Esophagus muscularis mucosa (tissue), 4 donors: ENCODE measurements around the gene ROMO1.
"Not testable (repeated sequence)": the region's sequence is repeated elsewhere in the genome, so short reads cannot be mapped to it uniquely, and the experiment has no call there.

Experiments used
- EP300 ChIP-seq: sonication (generic); formaldehyde crosslinking; IDR thresholded peaks from one replicate; pipeline ENCODE4 v1.6.1; 2017; ENCODE audit warnings: antibody characterized with exemption
- POLR2A ChIP-seq: fragments of 450-650 bp; IDR thresholded peaks from one replicate; pipeline ENCODE4 v1.6.1; 2017; ENCODE audit warnings: antibody characterized with exemption, moderate library complexity, mild to moderate bottlenecking, low read depth
- POLR2AphosphoS5 ChIP-seq, 2 donors: sonication (generic); formaldehyde crosslinking; IDR thresholded peaks; one replicate each; pipeline ENCODE4 v1.6.1; 2017; ENCODE audit warnings: antibody characterized with exemption in 2 of 2
- TF ChIP-seq, protein P1 (sequence below), 3 experiments: fragments of 200-600 bp in 2 of 3; fragments of 450-650 bp in 1 of 3; sonication (generic) in 2 of 3; IDR thresholded peaks; one replicate each; pipeline ENCODE4 v1.5.1; 2017 to 2019; ENCODE audit warnings: antibody characterized with exemption in 3 of 3, mild to moderate bottlenecking in 2 of 3, moderate library complexity in 1 of 3

DNA sequence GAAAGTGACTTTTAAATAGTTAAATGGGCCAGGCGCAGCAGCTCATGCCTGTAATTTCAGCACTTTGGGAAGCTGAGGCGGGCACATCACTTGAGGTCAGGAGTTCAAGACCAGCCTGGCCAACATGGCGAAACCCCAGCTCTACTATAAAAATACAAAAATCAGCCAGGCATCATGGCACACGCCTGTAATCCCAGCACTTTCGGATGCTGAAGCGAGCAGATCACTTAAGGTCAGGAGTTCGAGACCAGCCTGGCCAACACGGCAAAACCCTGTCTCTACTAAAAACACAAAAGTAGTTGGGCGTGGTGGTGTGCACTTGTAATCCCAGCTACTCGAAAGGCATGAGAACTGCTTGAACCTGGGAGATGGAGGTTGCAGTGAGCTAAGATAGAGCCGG lies 6.7 kb downstream of the ROMO1 start:
- TF ChIP-seq, protein P1, sequence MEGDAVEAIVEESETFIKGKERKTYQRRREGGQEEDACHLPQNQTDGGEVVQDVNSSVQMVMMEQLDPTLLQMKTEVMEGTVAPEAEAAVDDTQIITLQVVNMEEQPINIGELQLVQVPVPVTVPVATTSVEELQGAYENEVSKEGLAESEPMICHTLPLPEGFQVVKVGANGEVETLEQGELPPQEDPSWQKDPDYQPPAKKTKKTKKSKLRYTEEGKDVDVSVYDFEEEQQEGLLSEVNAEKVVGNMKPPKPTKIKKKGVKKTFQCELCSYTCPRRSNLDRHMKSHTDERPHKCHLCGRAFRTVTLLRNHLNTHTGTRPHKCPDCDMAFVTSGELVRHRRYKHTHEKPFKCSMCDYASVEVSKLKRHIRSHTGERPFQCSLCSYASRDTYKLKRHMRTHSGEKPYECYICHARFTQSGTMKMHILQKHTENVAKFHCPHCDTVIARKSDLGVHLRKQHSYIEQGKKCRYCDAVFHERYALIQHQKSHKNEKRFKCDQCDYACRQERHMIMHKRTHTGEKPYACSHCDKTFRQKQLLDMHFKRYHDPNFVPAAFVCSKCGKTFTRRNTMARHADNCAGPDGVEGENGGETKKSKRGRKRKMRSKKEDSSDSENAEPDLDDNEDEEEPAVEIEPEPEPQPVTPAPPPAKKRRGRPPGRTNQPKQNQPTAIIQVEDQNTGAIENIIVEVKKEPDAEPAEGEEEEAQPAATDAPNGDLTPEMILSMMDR (IDR thresholded peaks at IDR 0.05), result not testable (repeated sequence)
- TF ChIP-seq POLR2AphosphoS5 (IDR thresholded peaks at IDR 0.05), result peak in 1 of 2 donors; percentile 8
- TF ChIP-seq EP300, POLR2A: not testable (repeated sequence)
